ENCODE results near the gene PSAT1. TPM values are rescaled to one million over a fixed set of nuclear protein-coding genes. Genes with fewer than 3 reads are reported as not detected.

The PSAT1 gene
- total RNA-seq, 1 donor from 2014 or later = 357 TPM

GRCh38 chr9:78356634-78357033 is 59.7 kb downstream of the PSAT1 start:
- Histone ChIP-seq H3K9ac (no peak overlapping the region), H3K4me3 (no peak overlapping the region), H3K4me2 (no peak overlapping the region), H3K36me3 (no peaks in the 10 kb centered on the region), H2AFZ (replicated peaks) (no peak overlapping the region), H3K27me3 (no peaks in the 10 kb centered on the region), H3K9me3 (ENCODE audit: low read depth) (no peaks in the 10 kb centered on the region), H3F3A (ENCODE audit: low read depth) (peaks cover 12% of the 10 kb centered on the region), H4K20me1 (ENCODE audit: low read depth) (no peaks in the 10 kb centered on the region), H3K27ac (no peak overlapping the region), H3K79me2 (ENCODE audit: low read depth) (no peaks in the 10 kb centered on the region), H3K4me1 (peaks cover 6% of the 10 kb centered on the region)
- Mint-ChIP-seq H3K27ac (peak overlapping the region; percentile 66), H3K36me3 (peaks cover 3% of the 10 kb centered on the region), H3K4me1 (peaks cover 24% of the 10 kb centered on the region), H3K4me3 (no peak overlapping the region), H3K9me3 (no peaks in the 10 kb centered on the region), H3K27me3 (ENCODE audit: insufficient read depth, low read depth) (peaks cover 4% of the 10 kb centered on the region)
- DNase-seq (ENCODE audit: low spot score) = no peak
- TF ChIP-seq EZH2 (IDR thresholded peaks at IDR 0.05) = no peak
- no peak for TF ChIP-seq CTCF (IDR thresholded peaks at IDR 0.05)
- no peak for TF ChIP-seq EZH2phosphoT487 (IDR thresholded peaks at IDR 0.05)

- Histone ChIP-seq H3K4me1 (peaks cover 6% of the 10 kb centered on the region), H3K79me2 (ENCODE audit: low read depth) (no peaks in the 10 kb centered on the region), H3K27me3 (no peaks in the 10 kb centered on the region), H3F3A (ENCODE audit: low read depth) (peaks cover 12% of the 10 kb centered on the region), H2AFZ (replicated peaks) (no peak overlapping the region), H3K36me3 (no peaks in the 10 kb centered on the region), H3K27ac (no peak overlapping the region), H3K9ac (no peak overlapping the region), H3K9me3 (ENCODE audit: low read depth) (no peaks in the 10 kb centered on the region), H3K4me3 (no peak overlapping the region), H4K20me1 (ENCODE audit: low read depth) (no peaks in the 10 kb centered on the region), H3K4me2 (no peak overlapping the region)
- Mint-ChIP-seq H3K27ac (no peak overlapping the region), H3K27me3 (ENCODE audit: insufficient read depth, low read depth) (peaks cover 4% of the 10 kb centered on the region), H3K4me1 (peaks cover 24% of the 10 kb centered on the region), H3K9me3 (no peaks in the 10 kb centered on the region), H3K4me3 (no peak overlapping the region), H3K36me3 (peaks cover 3% of the 10 kb centered on the region)
- no peak for DNase-seq (ENCODE audit: low spot score)
- no peak for TF ChIP-seq EZH2 (IDR thresholded peaks at IDR 0.05)
- no peak for TF ChIP-seq EZH2phosphoT487 (IDR thresholded peaks at IDR 0.05)
- TF ChIP-seq CTCF (IDR thresholded peaks at IDR 0.05) = no peak
Measured at GRCh38 chr9:78357165-78357873, 60.4 kb downstream of the PSAT1 start.

- Histone ChIP-seq H3K4me2 (no peak overlapping the region), H3K36me3 (no peaks in the 10 kb centered on the region), H2AFZ (replicated peaks) (no peak overlapping the region), H3K9ac (no peak overlapping the region), H3K4me3 (no peak overlapping the region), H3K27ac (no peak overlapping the region), H3F3A (ENCODE audit: low read depth) (peaks cover 12% of the 10 kb centered on the region), H3K79me2 (ENCODE audit: low read depth) (no peaks in the 10 kb centered on the region), H4K20me1 (ENCODE audit: low read depth) (no peaks in the 10 kb centered on the region), H3K27me3 (no peaks in the 10 kb centered on the region), H3K4me1 (peaks cover 6% of the 10 kb centered on the region), H3K9me3 (ENCODE audit: low read depth) (no peaks in the 10 kb centered on the region)
- no peak overlapping the region for H3K4me3 Mint-ChIP-seq
- H3K9me3 Mint-ChIP-seq = no peaks in the 10 kb centered on the region
- H3K36me3 Mint-ChIP-seq = peaks cover 3% of the 10 kb centered on the region
- no peak overlapping the region for H3K27ac Mint-ChIP-seq
- peaks cover 24% of the 10 kb centered on the region for H3K4me1 Mint-ChIP-seq
- no peak for TF ChIP-seq EZH2 (IDR thresholded peaks at IDR 0.05)
- H3K27me3 Mint-ChIP-seq (ENCODE audit: insufficient read depth, low read depth) = peaks cover 4% of the 10 kb centered on the region
- DNase-seq (ENCODE audit: low spot score) = no peak
Measured at GRCh38 chr9:78358329-78359051, 61.6 kb downstream of the PSAT1 start.

- no peaks in the 10 kb centered on the region for H4K20me1 ChIP-seq (ENCODE audit: low read depth)
- no peaks in the 10 kb centered on the region for H3K79me2 ChIP-seq (ENCODE audit: low read depth)
- no peaks in the 10 kb centered on the region for H3K9me3 ChIP-seq (ENCODE audit: low read depth)
- DNase-seq (ENCODE audit: low spot score) = no peak
- H3K36me3 Mint-ChIP-seq = peaks cover 3% of the 10 kb centered on the region
- H3K4me1 ChIP-seq = peaks cover 20% of the 10 kb centered on the region
- no peaks in the 10 kb centered on the region for H3K27me3 Mint-ChIP-seq (ENCODE audit: insufficient read depth, low read depth)
- H3K36me3 ChIP-seq = no peaks in the 10 kb centered on the region
- no peak overlapping the region for H3K27ac Mint-ChIP-seq
- no peak overlapping the region for H3K4me2 ChIP-seq
- no peak overlapping the region for H3K4me3 Mint-ChIP-seq
- H3F3A ChIP-seq (ENCODE audit: low read depth) = peaks cover 14% of the 10 kb centered on the region
- TF ChIP-seq CTCF (IDR thresholded peaks at IDR 0.05) (no peak), EZH2phosphoT487 (IDR thresholded peaks at IDR 0.05) (no peak), EZH2 (IDR thresholded peaks at IDR 0.05) (no peak)
- no peak overlapping the region for H3K9ac ChIP-seq
- H3K27me3 ChIP-seq = no peaks in the 10 kb centered on the region
- H2AFZ ChIP-seq (replicated peaks) = no peak overlapping the region
- H3K9me3 Mint-ChIP-seq = no peaks in the 10 kb centered on the region
- H3K27ac ChIP-seq = no peak overlapping the region
- H3K4me1 Mint-ChIP-seq = peaks cover 11% of the 10 kb centered on the region
- no peak overlapping the region for H3K4me3 ChIP-seq
Measured at GRCh38 chr9:78363221-78363620, 66.3 kb downstream of the PSAT1 start.
